Prostate gland (tissue), 2 donors: ENCODE measurements around the gene IFI44. TPM values are rescaled to one million over a fixed set of nuclear protein-coding genes. Genes with fewer than 3 reads are reported as not detected.
A peak's percentile ranks its signal among the peaks of the same experiment; 100 is the strongest.

ENCODE experiments used
- DNase-seq: peaks from one replicate; pipeline ENCODE4 v3.0.0-alpha.2; 2019; ENCODE audit warnings: low spot score
- H3K27ac ChIP-seq, 2 donors: fragments of 200-600 bp; sonication (generic); 2 replicates each; pipeline ENCODE4 v1.5.1; 2017 to 2019
- H3K27me3 ChIP-seq: fragments of 200-600 bp; sonication (generic); replicated peaks from 2 replicates; pipeline ENCODE4 v1.5.1; 2019; ENCODE audit not compliant: insufficient read depth
- H3K36me3 ChIP-seq, 2 donors: fragments of 200-600 bp; sonication (generic); 1 replicate in 1 of 2; 2 replicates in 1 of 2; pipeline versions ENCODE4 v1.5.1 to v1.8.1; 2017 to 2019
- H3K4me1 ChIP-seq: fragments of 200-600 bp; sonication (generic); replicated peaks from 2 replicates; pipeline ENCODE4 v1.5.1; 2019
- H3K4me3 ChIP-seq, 2 donors: fragments of 200-600 bp; sonication (generic); 2 replicates each; pipeline ENCODE4 v1.5.1; 2017 to 2019
- H3K9me3 ChIP-seq: fragments of 200-600 bp; sonication (generic); 2 replicates; pipeline ENCODE4 v1.5.1; 2017
- CTCF ChIP-seq, 4 experiments: fragments of 200-600 bp in 2 of 4; fragments of 450-650 bp in 2 of 4; sonication (generic) in 2 of 4; IDR thresholded peaks; 1 replicate in 3 of 4; 2 replicates in 1 of 4; pipeline ENCODE4 v1.5.1; 2016 to 2019; ENCODE audit warnings: antibody characterized with exemption in 4 of 4, mild to moderate bottlenecking in 2 of 4, moderate library complexity in 2 of 4
- POLR2A ChIP-seq: fragments of 450-650 bp; IDR thresholded peaks from one replicate; pipeline ENCODE4 v1.6.1; 2016; ENCODE audit warnings: antibody characterized with exemption, mild to moderate bottlenecking
- POLR2AphosphoS5 ChIP-seq: sonication (generic); formaldehyde crosslinking; IDR thresholded peaks from one replicate; pipeline ENCODE4 v1.6.1; 2017; ENCODE audit warnings: antibody characterized with exemption
- WGBS: methylation state at CpG from one replicate; pipeline ENCODE4 v1.1.5; 2018; 5-methylcytosine and 5-hydroxymethylcytosine counted together
- intact Hi-C: fragments of 100-400 bp; cut with DNase I; formaldehyde crosslinking; loops from one replicate; pipeline ENCODE4 v1.14.2; 2022
- total RNA-seq, 2 donors: library from RNA; depleted of rRNA; stranded (reverse); fragments of >200 nt; gene quantifications; one replicate each; pipeline ENCODE4 v1.1.0, GENCODE V29; 2016

Gene IFI44
- total RNA-seq, 2 donors from 2014 or later, result 5.3 to 23.9 TPM

- no peaks in the 10 kb centered on the region for H3K36me3 ChIP-seq
- no peak for DNase-seq
- peak within 1 kb of the TSS; percentile 14 for H3K4me3 ChIP-seq
- no peaks in the 10 kb centered on the region for H3K9me3 ChIP-seq
- peak within 1 kb of the TSS; percentile 55 to 62 for H3K27ac ChIP-seq
- H3K4me1 ChIP-seq, result no peaks in the 10 kb centered on the region
- TF ChIP-seq POLR2A (no peak), POLR2AphosphoS5 (peak; percentile 13), CTCF (IDR thresholded peaks at IDR 0.05) (no peak)
- 3% methylated on average over 9 of the region's 9 CpGs for WGBS
- intact Hi-C loops, result no loop called here
- no peaks in the 10 kb centered on the region for H3K27me3 ChIP-seq
These were observed 29.6 kb upstream of the IFI44 start, which contains the start of gene IFI44L for GRCh38 chr1:78619803-78620579. Gene IFI44L (plus strand): TSS chr1:78620448. CDS start chr1:78627916, 7,468 bp downstream.

- 18% methylated on average over 1 of the region's 1 CpG for WGBS
- Histone ChIP-seq H3K4me1 (no peaks in the 10 kb centered on the region), H3K36me3 (no peaks in the 10 kb centered on the region), H3K27ac (peak overlapping the region; percentile 55 to 62), H3K4me3 (peak overlapping the region; percentile 14), H3K27me3 (no peaks in the 10 kb centered on the region), H3K9me3 (no peaks in the 10 kb centered on the region)
- DNase-seq, result no peak
- intact Hi-C loops, result no loop called here
- TF ChIP-seq POLR2A (no peak), CTCF (IDR thresholded peaks at IDR 0.05) (no peak)
These were observed 29.0 kb upstream of the IFI44 start for GRCh38 chr1:78620666-78621065.

- Histone ChIP-seq H3K36me3 (no peaks in the 10 kb centered on the region), H3K4me1 (no peaks in the 10 kb centered on the region), H3K27ac (no peak overlapping the region), H3K4me3 (no peak overlapping the region), H3K9me3 (no peaks in the 10 kb centered on the region), H3K27me3 (no peaks in the 10 kb centered on the region)
- WGBS, result 89% methylated on average over 4 of the region's 4 CpGs
- TF ChIP-seq CTCF (IDR thresholded peaks at IDR 0.05) (no peak), POLR2A (no peak), POLR2AphosphoS5 (no peak)
- no peak for DNase-seq
- intact Hi-C loops, result no loop called here
These were observed 27.1 kb upstream of the IFI44 start for GRCh38 chr1:78622548-78622947.

GRCh38 chr1:78624035-78624434 lies 25.6 kb upstream of the IFI44 start:
- no peaks in the 10 kb centered on the region for H3K36me3 ChIP-seq
- no peak for TF ChIP-seq CTCF (IDR thresholded peaks at IDR 0.05)
- no peak for TF ChIP-seq POLR2AphosphoS5
- TF ChIP-seq POLR2A, result no peak
- DNase-seq, result no peak
- H3K27ac ChIP-seq, result no peak overlapping the region
- H3K27me3 ChIP-seq, result no peaks in the 10 kb centered on the region
- no peaks in the 10 kb centered on the region for H3K9me3 ChIP-seq
- H3K4me1 ChIP-seq, result no peaks in the 10 kb centered on the region
- 96% methylated on average over 7 of the region's 7 CpGs for WGBS
- intact Hi-C loops, result no loop called here
- H3K4me3 ChIP-seq, result no peak overlapping the region

GRCh38 chr1:78627321-78627720 lies 22.3 kb upstream of the IFI44 start:
- no peaks in the 10 kb centered on the region for H3K36me3 ChIP-seq
- H3K27ac ChIP-seq, result no peak overlapping the region
- no peaks in the 10 kb centered on the region for H3K4me1 ChIP-seq
- no peak overlapping the region for H3K4me3 ChIP-seq
- no peaks in the 10 kb centered on the region for H3K9me3 ChIP-seq
- no peak for DNase-seq
- TF ChIP-seq CTCF (IDR thresholded peaks at IDR 0.05) (no peak), POLR2AphosphoS5 (no peak), POLR2A (no peak)
- intact Hi-C loops, result no loop called here
- H3K27me3 ChIP-seq, result no peaks in the 10 kb centered on the region
- WGBS, result 53% methylated on average over 1 of the region's 1 CpG
